Neural cell (in vitro differentiated cells): ENCODE data around the gene EVPLL.

Source experiments
- CTCF ChIP-seq: fragments of 450-650 bp; IDR thresholded peaks from 2 replicates; pipeline ENCODE4 v1.5.1; 2014; ENCODE audit warnings: antibody characterized with exemption, mild to moderate bottlenecking, moderate library complexity; ENCODE audit not compliant: poor library complexity, severe bottlenecking
- EP300 ChIP-seq: fragments of 450-650 bp; conservative IDR thresholded peaks from 2 replicates; pipeline ENCODE4 v1.6.1; 2014; ENCODE audit warnings: antibody characterized with exemption, mild to moderate bottlenecking, moderate library complexity; ENCODE audit not compliant: poor library complexity, severe bottlenecking

DNA sequence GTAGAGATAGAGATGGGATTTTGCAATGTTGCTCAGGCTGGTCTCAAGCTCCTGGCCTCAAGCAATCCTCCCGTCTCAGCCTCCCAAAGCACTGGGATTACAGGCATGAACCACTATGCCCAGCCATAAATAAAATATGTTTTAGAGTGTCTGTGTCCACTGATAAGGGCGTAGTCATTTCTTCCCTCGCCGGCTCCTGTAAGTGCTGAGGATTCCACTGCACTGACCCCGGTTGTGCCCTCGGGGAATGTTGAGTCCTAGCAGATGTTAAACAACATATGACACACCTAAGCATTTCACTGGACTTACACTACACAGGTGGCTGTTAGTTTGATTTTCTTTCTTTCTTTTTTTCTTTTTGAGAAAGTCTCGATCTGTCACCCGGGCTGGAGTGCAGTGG, 8.6 kb upstream of the EVPLL start:
- TF ChIP-seq CTCF (no peak), EP300 (no peak)
